Ovary (tissue), 9 donors: ENCODE measurements around the gene PAK4. TPM values are rescaled to one million over a fixed set of nuclear protein-coding genes. Genes with fewer than 3 reads are reported as not detected.
A peak's percentile ranks its signal among the peaks of the same experiment; 100 is the strongest.

ENCODE experiments used
- DNase-seq, 5 donors: peaks; one replicate each; pipeline ENCODE4 v3.0.0-alpha.2; 2019 to 2020
- H3K27ac ChIP-seq, 2 donors: fragments of 200-600 bp; one replicate each; pipeline versions ENCODE4 v1.5.1 to v1.8.0; 2019 to 2022
- H3K27me3 ChIP-seq: fragments of 200-600 bp; one replicate; pipeline ENCODE4 v1.8.0; 2022
- H3K36me3 ChIP-seq: fragments of 200-600 bp; sonication (generic); one replicate; pipeline ENCODE4 v1.5.1; 2019
- H3K4me1 ChIP-seq: one replicate; pipeline ENCODE4 v1.8.1; 2013; ENCODE audit warnings: mild to moderate bottlenecking, moderate library complexity; ENCODE audit not compliant: insufficient read depth
- H3K4me3 ChIP-seq: fragments of 200-600 bp; sonication (generic); one replicate; pipeline ENCODE4 v1.5.1; 2017
- H3K9me3 ChIP-seq, 2 donors: fragments of 200-600 bp in 1 of 2; sonication (generic) in 1 of 2; one replicate each; pipeline versions ENCODE4 v1.5.1 to v1.8.1; 2013 to 2019; ENCODE audit warnings: mild to moderate bottlenecking in 1 of 2, moderate library complexity in 1 of 2
- EP300 ChIP-seq: sonication (generic); formaldehyde crosslinking; IDR thresholded peaks from one replicate; pipeline ENCODE4 v1.6.1; 2017; ENCODE audit warnings: antibody characterized with exemption
- POLR2A ChIP-seq: fragments of 450-650 bp; IDR thresholded peaks from one replicate; pipeline ENCODE4 v1.6.1; 2017; ENCODE audit warnings: antibody characterized with exemption, mild to moderate bottlenecking, moderate library complexity
- WGBS, 3 donors: extraction: QIAGEN DNeasy Blood & Tissue Kit in 1 of 3; methylation state at CpG; one replicate each; pipeline versions ENCODE4 v1.1.5 to v1.1.7; 2013 to 2017; 5-methylcytosine and 5-hydroxymethylcytosine counted together
- intact Hi-C, 4 donors: fragments of 100-400 bp; cut with DNase I; formaldehyde crosslinking; loops; one replicate each; pipeline versions ENCODE4 v1.11.0 to v1.15.1; 2022 to 2023
- polyA plus RNA-seq, 2 donors: library from polyadenylated mRNA; stranded (reverse); fragments of 200-250 nt in 1 of 2; fragments of 350-450 nt in 1 of 2; fragmentation: Illumina TruSeq in 1 of 2; extraction: RNeasy Lipid Tissue Mini Kit (QIAGEN cat#74804) in 1 of 2; gene quantifications; one replicate each; pipeline ENCODE4 v1.2.3, GENCODE V29; 2013 to 2014
- total RNA-seq, 7 donors: library from RNA; depleted of rRNA in 2 of 7; stranded (reverse); fragments of >200 nt in 2 of 7; fragmentation: NEBNext Ultra II Directional in 3 of 7; extraction: Animal tissue kit (Norgen Biotek cat#: 25700) in 3 of 7; gene quantifications; one replicate each; pipeline versions ENCODE4 v1.1.0 to v1.2.4, GENCODE V29; 2016 to 2023
- TF ChIP-seq, protein P1 (sequence below), 3 donors: fragments of 450-650 bp in 2 of 3; fragments of 200-600 bp in 1 of 3; IDR thresholded peaks; one replicate each; pipeline versions ENCODE4 v1.5.1 to v1.8.0; 2016 to 2022; ENCODE audit warnings: antibody characterized with exemption in 3 of 3, mild to moderate bottlenecking in 1 of 3
- donor health status: DM: no; HTN: no; CAD: no; lungs with moderate emphysema.
- donor health status: DM: no; HTN: no; CAD: no.
- donor health status: Bipolar disorder and iron deficiency.
- donor health status: DM: yes; HTN: yes; CAD: no.
- donor health status: DM: no; HTN: no; CAD: no.
- donor health status: DM: yes; HTN: yes; CAD: no.

PAK4 gene
- total and polyA plus RNA-seq, 9 donors, result 10.4 to 62.2 (median 35.4) TPM

DNA sequence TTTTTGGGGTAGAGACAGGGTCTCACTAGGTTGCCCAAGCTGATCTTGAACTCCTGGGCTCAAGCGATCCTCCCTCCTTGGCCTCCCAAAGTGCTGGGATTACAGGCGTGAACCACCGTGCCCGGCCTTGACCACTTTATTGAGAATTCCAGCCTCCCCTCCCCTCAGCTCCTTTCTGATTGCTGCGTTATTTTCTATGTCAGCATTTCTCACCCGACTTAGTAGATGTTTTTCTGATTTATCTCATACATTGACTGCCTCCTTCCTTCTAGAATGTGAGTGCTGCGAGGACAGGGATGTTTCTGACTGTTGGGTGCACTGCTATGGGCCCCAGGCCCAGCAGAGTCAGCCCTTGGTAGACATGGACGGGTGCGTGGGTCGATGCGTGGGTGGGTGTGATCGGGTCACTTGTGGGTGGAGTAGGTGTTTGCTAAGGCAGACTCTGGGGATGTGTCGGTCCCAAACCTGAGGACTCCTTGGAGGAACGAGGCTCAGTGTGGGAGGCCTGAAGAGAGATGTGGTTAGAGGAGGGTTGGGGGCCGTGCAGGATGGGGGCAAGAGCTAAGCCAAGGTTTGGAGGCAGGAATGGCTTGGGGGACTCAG, 37.0 kb downstream of the PAK4 start:
- 47 to 66% (median 58%) methylated on average over 15 of the region's 15 CpGs for WGBS, 3 donors
- Histone ChIP-seq H3K4me3 (no peak overlapping the region), H3K27ac (no peak overlapping the region), H3K4me1 (peaks cover 33% of the 10 kb centered on the region), H3K27me3 (no peaks in the 10 kb centered on the region), H3K36me3 (no peaks in the 10 kb centered on the region), H3K9me3 (no peaks in the 10 kb centered on the region)
- DNase-seq, result no peak
- intact Hi-C loops, result no loop called here
- TF ChIP-seq POLR2A (no peak), EP300 (no peak)

DNA sequence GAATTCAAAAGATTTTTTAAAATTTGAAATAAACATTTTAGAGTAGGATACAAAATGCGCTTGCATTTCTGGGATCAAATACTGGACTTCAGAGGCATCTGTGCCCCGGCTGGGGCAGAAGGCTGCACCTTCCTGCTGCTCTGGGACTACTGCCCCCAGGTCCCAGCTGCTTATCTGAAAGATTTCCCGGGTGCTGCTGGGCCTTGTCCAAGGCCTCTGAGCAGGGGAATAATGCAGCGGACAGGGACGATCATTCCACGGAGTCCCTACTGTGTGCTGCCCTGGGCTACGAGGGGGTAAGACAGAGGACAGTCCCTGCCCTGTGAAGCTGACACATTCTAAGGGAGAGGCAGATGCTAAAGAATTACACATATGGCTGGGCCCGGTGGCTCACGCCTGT, 38.0 kb downstream of the PAK4 start:
- intact Hi-C loops, result no loop called here
- H3K27ac ChIP-seq, result no peak overlapping the region
- no peaks in the 10 kb centered on the region for H3K9me3 ChIP-seq
- no peak for DNase-seq
- peaks cover 25% of the 10 kb centered on the region for H3K4me1 ChIP-seq
- no peaks in the 10 kb centered on the region for H3K36me3 ChIP-seq
- no peak for TF ChIP-seq EP300
- no peak for TF ChIP-seq POLR2A
- TF ChIP-seq, protein P1, sequence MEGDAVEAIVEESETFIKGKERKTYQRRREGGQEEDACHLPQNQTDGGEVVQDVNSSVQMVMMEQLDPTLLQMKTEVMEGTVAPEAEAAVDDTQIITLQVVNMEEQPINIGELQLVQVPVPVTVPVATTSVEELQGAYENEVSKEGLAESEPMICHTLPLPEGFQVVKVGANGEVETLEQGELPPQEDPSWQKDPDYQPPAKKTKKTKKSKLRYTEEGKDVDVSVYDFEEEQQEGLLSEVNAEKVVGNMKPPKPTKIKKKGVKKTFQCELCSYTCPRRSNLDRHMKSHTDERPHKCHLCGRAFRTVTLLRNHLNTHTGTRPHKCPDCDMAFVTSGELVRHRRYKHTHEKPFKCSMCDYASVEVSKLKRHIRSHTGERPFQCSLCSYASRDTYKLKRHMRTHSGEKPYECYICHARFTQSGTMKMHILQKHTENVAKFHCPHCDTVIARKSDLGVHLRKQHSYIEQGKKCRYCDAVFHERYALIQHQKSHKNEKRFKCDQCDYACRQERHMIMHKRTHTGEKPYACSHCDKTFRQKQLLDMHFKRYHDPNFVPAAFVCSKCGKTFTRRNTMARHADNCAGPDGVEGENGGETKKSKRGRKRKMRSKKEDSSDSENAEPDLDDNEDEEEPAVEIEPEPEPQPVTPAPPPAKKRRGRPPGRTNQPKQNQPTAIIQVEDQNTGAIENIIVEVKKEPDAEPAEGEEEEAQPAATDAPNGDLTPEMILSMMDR (IDR thresholded peaks at IDR 0.05), result no peak
- no peak overlapping the region for H3K4me3 ChIP-seq
- H3K27me3 ChIP-seq, result no peaks in the 10 kb centered on the region
- WGBS, 3 donors, result 73 to 81% (median 79%) methylated on average over 9 of the region's 9 CpGs

DNA sequence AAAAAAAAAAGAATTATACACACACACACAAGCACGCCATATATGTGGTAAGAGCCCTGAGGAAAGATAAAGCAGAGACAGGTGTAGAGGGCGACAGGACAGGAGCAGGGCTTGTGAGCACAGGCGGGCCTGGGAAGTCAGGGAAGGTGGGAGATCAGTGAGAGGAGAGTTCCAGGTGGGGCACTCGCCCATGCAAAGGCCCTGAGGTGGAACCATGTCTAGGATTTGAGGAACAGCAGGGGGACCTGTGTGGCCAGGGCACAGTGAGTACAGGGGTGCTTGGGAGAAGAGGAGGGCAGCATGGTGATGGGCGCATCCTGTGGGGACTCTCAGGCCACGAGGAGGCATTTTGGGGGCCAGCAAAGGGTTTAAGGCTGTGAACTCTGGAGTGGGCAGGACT, 38.7 kb downstream of the PAK4 start:
- no peaks in the 10 kb centered on the region for H3K27me3 ChIP-seq
- no peak for DNase-seq
- no peaks in the 10 kb centered on the region for H3K36me3 ChIP-seq
- intact Hi-C loops, result no loop called here
- H3K4me1 ChIP-seq, result peaks cover 25% of the 10 kb centered on the region
- no peak for TF ChIP-seq EP300
- TF ChIP-seq, protein P1 (IDR thresholded peaks at IDR 0.05), result no peak
- TF ChIP-seq POLR2A, result no peak
- 94 to 95% (median 94%) methylated on average over 6 of the region's 6 CpGs for WGBS, 3 donors
- no peaks in the 10 kb centered on the region for H3K9me3 ChIP-seq
- H3K27ac ChIP-seq, result no peak overlapping the region
- no peak overlapping the region for H3K4me3 ChIP-seq

DNA sequence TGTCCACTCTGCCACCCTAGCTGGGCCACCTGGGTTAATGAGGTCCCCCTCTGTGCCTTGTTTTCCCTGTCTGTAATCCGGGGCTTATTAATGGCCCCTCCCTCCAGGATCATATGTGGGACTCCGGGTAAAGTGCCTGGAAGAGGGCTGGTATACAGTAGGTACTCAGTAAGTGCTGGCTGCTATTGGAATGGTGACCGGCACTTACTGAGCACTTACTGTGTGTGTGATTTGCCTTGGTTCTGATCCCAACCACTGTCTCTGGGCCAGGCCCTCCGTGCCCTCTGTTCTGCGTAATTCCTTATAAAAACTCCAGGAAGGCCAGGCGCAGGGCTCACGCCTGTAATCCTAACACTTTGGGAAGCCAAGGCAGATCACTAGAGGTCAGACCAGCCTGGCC, 40.3 kb downstream of the PAK4 start:
- H3K27ac ChIP-seq, result no peak overlapping the region
- DNase-seq, result no peak
- intact Hi-C loops, result no loop called here
- no peaks in the 10 kb centered on the region for H3K9me3 ChIP-seq
- WGBS, 3 donors, result 94 to 98% (median 97%) methylated on average over 7 of the region's 7 CpGs
- peaks cover 13% of the 10 kb centered on the region for H3K4me1 ChIP-seq
- no peak overlapping the region for H3K4me3 ChIP-seq
- no peaks in the 10 kb centered on the region for H3K36me3 ChIP-seq
- H3K27me3 ChIP-seq, result no peaks in the 10 kb centered on the region
- TF ChIP-seq EP300 (no peak), POLR2A (no peak)
- TF ChIP-seq, protein P1 (IDR thresholded peaks at IDR 0.05), result no peak

DNA sequence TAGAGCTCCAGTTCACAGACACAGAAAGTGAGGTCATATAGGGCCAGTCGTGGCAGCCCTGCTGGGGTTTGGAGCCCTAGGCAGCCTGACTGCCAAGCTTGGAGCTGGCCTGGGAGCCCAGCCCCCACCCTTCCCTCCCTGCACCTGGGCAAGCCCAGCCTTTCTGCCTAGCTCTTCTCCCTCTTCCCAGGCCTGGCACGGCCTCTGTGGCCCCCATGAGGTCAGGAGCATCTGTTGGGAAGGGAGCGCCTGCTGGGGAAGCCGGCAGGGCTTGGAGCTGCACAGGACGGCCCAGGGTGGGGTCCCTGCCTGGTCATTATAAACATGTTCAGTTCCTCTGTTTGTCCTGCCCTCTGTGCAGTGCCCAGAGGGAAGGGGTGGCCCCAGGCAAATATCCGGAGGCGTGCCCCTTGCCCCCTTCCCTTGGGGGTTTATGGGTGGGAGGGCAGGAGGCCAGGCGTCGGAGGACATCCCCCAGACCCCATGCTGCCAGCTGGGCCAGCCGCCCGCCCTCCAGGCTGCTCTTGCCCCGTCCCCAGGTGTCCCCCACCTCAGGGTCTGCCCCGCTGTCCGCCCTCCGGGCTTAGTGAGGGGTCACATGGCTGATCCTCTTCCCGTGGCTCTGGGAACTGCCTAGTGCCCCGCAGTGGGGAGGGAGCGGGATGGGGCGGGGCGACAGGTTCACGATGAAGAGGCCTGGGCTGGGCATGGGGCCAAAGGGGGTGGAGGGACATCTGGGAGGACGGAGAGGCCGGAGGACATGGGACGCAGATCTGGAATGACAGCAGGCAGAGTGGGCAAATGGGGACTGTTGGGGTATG, 41.2 kb downstream of the PAK4 start:
- intact Hi-C loops, result no loop called here
- DNase-seq, result peak; percentile 57 to 76 (median 69)
- Histone ChIP-seq H3K36me3 (no peaks in the 10 kb centered on the region), H3K9me3 (no peaks in the 10 kb centered on the region), H3K27me3 (no peaks in the 10 kb centered on the region), H3K27ac (peak overlapping the region in 1 of 2 donors; percentile 38), H3K4me1 (peaks cover 7% of the 10 kb centered on the region), H3K4me3 (no peak overlapping the region)
- TF ChIP-seq, protein P1 (IDR thresholded peaks at IDR 0.05), result no peak
- TF ChIP-seq POLR2A (no peak), EP300 (no peak)
- 51 to 55% (median 52%) methylated on average over 24 of the region's 24 CpGs for WGBS, 3 donors
